NB4 (cell line): ENCODE data around the gene MICU2.

Experiments used
- DNase-seq: peaks from one replicate; pipeline ENCODE4 v3.0.0; 2010; ENCODE audit warnings: low read depth
- H3K4me3 ChIP-seq: one replicate; pipeline ENCODE4 v1.5.1; 2011; ENCODE audit warnings: mild to moderate bottlenecking, low read depth, low read length, moderate library complexity
- MYC ChIP-seq: IDR thresholded peaks from 2 replicates; pipeline ENCODE4 v1.6.1; 2011; ENCODE audit warnings: low read depth, low read length
- POLR2A ChIP-seq: IDR thresholded peaks from 2 replicates; pipeline ENCODE4 v1.6.1; 2011; ENCODE audit warnings: mild to moderate bottlenecking; ENCODE audit not compliant: insufficient read length; ENCODE audit errors: extremely low read depth
- TF ChIP-seq, protein P1 (sequence below): IDR thresholded peaks from 2 replicates; pipeline ENCODE4 v1.6.1; 2011; ENCODE audit warnings: low read depth, low read length
- TF ChIP-seq, protein P2 (sequence below): IDR thresholded peaks from one replicate; pipeline ENCODE4 v1.5.1; 2012; ENCODE audit warnings: low read depth, low read length

MICU2 gene, protein sequence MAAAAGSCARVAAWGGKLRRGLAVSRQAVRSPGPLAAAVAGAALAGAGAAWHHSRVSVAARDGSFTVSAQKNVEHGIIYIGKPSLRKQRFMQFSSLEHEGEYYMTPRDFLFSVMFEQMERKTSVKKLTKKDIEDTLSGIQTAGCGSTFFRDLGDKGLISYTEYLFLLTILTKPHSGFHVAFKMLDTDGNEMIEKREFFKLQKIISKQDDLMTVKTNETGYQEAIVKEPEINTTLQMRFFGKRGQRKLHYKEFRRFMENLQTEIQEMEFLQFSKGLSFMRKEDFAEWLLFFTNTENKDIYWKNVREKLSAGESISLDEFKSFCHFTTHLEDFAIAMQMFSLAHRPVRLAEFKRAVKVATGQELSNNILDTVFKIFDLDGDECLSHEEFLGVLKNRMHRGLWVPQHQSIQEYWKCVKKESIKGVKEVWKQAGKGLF

DNA sequence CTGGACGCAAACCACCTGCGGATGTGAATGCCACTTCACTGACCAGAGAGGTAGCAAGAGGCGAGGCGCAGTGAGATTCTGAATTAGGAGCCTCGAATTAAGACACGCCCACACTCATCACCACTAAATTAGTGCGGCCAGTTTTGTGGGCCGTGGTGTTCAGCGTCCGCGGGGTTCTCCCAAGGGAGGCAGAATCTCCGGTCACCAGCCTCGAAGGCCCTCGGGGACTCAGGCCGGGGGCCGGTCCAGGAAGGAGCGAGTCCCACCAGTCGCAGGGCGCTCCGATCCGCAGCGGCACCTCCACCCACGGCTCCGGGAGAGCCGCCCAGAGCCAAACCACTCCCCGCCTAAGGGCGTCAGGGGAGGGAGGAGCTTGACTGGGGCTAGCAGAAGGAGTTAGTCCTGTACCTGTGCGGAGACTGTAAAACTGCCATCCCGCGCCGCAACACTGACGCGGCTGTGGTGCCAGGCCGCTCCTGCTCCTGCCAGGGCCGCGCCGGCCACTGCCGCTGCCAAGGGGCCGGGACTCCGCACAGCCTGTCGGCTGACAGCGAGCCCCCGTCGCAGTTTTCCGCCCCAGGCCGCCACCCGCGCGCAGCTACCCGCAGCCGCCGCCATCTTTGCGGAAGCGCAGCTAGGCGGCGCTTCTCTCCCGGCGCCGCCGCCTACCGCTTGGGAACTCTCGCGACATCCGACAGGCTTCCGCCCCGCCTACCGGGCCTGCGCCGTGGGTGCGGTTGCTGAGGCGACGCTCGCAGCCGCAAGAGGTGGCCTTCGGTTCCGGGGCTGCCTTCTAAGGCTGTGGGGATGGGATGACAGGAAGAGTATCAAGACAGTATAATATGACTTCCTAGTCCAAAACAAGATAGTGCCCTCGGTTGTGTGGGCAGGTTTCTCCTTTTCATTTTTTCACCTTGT, at the start of gene MICU2:
Gene MICU2, minus strand, starts transcription at position 640 of the 918 bp plus-strand sequence. Its CDS starts 22 bp downstream, at position 618.
- TF ChIP-seq, protein P1, sequence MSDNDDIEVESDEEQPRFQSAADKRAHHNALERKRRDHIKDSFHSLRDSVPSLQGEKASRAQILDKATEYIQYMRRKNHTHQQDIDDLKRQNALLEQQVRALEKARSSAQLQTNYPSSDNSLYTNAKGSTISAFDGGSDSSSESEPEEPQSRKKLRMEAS, result peak; percentile 59
- TF ChIP-seq MYC (peak; percentile 78), POLR2A (peak; percentile 96)
- TF ChIP-seq, protein P2, sequence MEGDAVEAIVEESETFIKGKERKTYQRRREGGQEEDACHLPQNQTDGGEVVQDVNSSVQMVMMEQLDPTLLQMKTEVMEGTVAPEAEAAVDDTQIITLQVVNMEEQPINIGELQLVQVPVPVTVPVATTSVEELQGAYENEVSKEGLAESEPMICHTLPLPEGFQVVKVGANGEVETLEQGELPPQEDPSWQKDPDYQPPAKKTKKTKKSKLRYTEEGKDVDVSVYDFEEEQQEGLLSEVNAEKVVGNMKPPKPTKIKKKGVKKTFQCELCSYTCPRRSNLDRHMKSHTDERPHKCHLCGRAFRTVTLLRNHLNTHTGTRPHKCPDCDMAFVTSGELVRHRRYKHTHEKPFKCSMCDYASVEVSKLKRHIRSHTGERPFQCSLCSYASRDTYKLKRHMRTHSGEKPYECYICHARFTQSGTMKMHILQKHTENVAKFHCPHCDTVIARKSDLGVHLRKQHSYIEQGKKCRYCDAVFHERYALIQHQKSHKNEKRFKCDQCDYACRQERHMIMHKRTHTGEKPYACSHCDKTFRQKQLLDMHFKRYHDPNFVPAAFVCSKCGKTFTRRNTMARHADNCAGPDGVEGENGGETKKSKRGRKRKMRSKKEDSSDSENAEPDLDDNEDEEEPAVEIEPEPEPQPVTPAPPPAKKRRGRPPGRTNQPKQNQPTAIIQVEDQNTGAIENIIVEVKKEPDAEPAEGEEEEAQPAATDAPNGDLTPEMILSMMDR, result no peak
- H3K4me3 ChIP-seq, result peak within 1 kb of the TSS; percentile 89
- DNase-seq, result peak; percentile 98

DNA sequence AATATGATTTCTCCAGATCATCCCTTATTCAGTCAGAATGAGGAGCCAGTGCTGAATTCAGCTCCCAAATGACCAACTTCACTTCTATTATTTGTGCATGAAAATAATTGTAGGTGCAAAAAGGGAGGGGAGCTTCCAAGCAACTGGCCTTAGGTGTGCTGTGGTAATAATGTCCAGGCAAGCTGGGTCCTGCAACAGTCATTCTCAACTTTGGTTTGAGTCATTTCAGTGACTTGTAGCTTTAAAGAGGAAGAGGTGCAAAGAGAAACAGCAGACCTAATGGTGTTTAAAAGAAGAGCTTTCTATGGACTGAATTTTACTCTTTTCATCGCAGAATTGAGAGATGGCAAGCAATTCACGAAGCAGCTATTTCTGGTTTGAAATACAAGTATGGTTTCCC, 37.7 kb upstream of the MICU2 start:
- no peak overlapping the region for H3K4me3 ChIP-seq

DNA sequence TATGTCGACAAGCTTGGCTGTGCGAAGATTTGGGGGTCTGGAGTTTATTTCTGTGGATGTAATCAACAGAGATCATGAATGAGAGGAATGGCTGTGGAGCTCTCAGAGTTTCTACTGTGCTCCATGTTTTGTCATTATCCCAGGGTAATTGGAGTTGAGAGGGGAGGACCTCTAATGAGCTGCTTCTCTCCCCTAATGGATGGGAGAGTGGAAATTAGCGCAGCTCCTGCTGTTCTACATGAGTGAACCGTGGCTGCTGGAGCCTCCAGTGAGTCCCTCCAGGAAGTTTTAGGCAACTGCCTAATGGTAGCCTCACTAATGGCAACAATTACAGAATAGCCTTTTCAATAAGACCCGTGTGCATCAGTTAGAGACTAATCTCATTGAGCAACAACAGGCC, 35.6 kb upstream of the MICU2 start:
- no peak for TF ChIP-seq MYC
- TF ChIP-seq, protein P2, result no peak
- TF ChIP-seq, protein P1, result no peak
- TF ChIP-seq POLR2A, result no peak

More for the DNA sequence above, 37.7 kb upstream of the MICU2 start:
- TF ChIP-seq, protein P2, result no peak
- TF ChIP-seq POLR2A (no peak), MYC (no peak)
- TF ChIP-seq, protein P1, result no peak
- DNase-seq, result no peak

DNA sequence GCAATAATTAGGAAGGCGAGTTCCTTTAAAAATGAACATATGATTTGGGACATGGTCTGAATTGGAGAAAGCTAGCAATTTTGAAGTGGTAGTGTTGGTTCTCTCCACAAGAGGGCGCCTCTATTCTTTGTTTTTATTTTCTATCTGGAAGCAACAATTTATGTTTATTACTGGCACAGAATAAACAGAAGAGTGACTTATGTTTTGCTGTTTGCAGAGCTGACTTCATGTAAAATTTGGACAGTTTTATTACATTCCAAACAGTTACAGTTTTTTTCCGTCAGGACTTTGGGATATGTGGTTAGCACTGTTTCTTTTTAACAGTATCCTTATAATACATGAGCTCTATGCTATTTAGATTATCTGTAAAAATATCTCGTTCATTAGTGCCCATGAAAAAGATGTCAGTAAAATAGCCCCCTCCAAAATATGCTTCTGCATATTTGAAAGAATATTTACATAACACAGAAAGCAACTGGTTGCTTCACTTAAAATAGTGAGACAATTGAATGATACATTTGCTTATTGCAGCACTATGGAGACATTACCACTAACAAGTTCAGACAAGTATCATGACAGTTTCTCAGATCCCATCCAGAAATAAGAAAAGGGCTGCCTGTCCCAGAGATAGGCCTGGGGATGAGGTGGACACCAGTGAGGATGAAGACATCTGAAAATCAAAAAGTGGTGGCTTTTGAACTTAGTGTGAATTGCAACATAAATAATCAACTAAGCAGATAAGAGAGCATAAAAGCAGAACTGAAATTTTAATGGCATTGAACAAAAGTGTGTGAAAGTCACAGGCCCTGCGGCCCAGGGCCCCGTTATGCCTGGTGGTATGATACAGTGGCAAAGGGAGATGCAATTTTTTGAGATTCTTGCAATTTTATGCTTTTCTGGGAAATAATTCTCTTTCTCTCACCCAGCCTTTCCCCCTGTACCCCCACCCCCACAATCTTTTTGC, 34.6 kb upstream of the MICU2 start:
- TF ChIP-seq, protein P1, result no peak
- TF ChIP-seq, protein P2, result peak; percentile 70
- TF ChIP-seq POLR2A, result no peak
- peak; percentile 55 for DNase-seq
- no peak overlapping the region for H3K4me3 ChIP-seq

More for the DNA sequence above, 35.6 kb upstream of the MICU2 start:
- H3K4me3 ChIP-seq, result no peak overlapping the region
- no peak for DNase-seq

DNA sequence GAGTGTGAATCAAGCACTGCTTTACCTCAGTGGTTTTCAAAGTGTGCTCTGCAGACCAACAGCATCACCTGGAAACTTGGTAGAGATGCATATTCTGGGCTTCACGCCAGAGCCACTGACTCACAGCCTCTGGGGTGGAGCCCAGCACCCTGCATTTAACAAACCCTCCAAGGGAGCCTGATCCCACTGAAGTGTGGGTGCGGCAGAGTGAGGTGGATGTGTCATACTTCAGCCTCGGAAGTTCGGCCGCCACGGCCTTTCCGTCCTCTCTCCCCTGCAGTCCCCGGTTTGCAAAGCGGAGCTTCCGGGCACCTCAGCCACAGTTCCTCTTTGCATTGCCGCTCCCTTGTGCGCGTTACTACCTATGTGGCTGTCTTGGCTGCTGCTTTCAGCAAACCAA, 33.3 kb upstream of the MICU2 start:
- no peak for TF ChIP-seq POLR2A
- TF ChIP-seq, protein P2, result no peak
- TF ChIP-seq, protein P1, result peak; percentile 62
- TF ChIP-seq MYC, result peak; percentile 61
- H3K4me3 ChIP-seq, result no peak overlapping the region
- peak; percentile 87 for DNase-seq
